HCT116 (cell line): ENCODE results near the gene YARS2. TPM values are rescaled to one million over a fixed set of nuclear protein-coding genes. Genes with fewer than 3 reads are reported as not detected.

Source experiments
- ATAC-seq: fragments of 200-7000 bp; cut with Tn5 transposase; 2 replicates; pipeline ENCODE4 v1.9.1; 2020; ENCODE audit warnings: mild to moderate bottlenecking, moderate library complexity
- BruUV-seq: library from RNA; stranded (reverse); fragments of 400-500 nt; replicated peaks from 2 replicates; lab custom pipeline; 2021; lab: Mats Ljungman, UMichigan
- CTCF ChIA-PET: fragments of 300-600 bp; sonication (Branson Sonifier 250); formaldehyde crosslinking; loops from one replicate; lab custom pipeline; 2021; ENCODE audit warnings: antibody characterized with exemption; lab: Charles Lee
- POLR2A ChIA-PET: fragments of 300-600, 350-600 bp; sonication (Branson Sonifier 250); formaldehyde crosslinking; loops from one replicate; lab custom pipeline; 2021; ENCODE audit warnings: antibody characterized with exemption; lab: Charles Lee
- RAD21 ChIA-PET, 2 experiments: fragments of 300-600 bp; sonication (Branson Sonifier 250); formaldehyde crosslinking; loops; one replicate each; lab custom pipeline; 2023; ENCODE audit warnings: low total read pairs in 2 of 2; ENCODE audit not compliant: uncharacterized antibody in 2 of 2, unreplicated experiment in 2 of 2, low non-redundant PET in 1 of 2; lab: Charles Lee
- DNase-seq: peaks from one replicate; pipeline ENCODE4 v3.0.0-alpha.2; 2010; ENCODE audit warnings: low read depth, low spot score
- H2AFZ ChIP-seq: fragments of 200-600 bp; shearing (Covaris generic), sonication (generic); 2 replicates; pipeline ENCODE4 v1.6.1; 2017; ENCODE audit warnings: low read depth, mixed run types, mixed read lengths, antibody characterized with exemption, low read length; ENCODE audit not compliant: poor library complexity, severe bottlenecking
- H3K27ac ChIP-seq: 2 replicates; pipeline ENCODE4 v1.5.1; 2012; ENCODE audit warnings: low read depth, low read length
- H3K27me3 ChIP-seq: fragments of 200-600 bp; sonication (generic); 2 replicates; pipeline ENCODE4 v1.6.1; 2016; ENCODE audit warnings: mixed run types, low read length, mixed read lengths; ENCODE audit not compliant: insufficient read depth
- H3K36me3 ChIP-seq, 2 experiments: fragments of 200-500 bp in 1 of 2; fragments of 200-600 bp in 1 of 2; sonication (Bioruptor generic) in 1 of 2; sonication (generic) in 1 of 2; 2 replicates each; pipeline versions ENCODE4 v1.5.1 to v1.6.1; 2014 to 2016; ENCODE audit warnings: low read length in 2 of 2, inconsistent platforms in 1 of 2, mixed read lengths in 1 of 2, mixed run types in 1 of 2; ENCODE audit not compliant: insufficient read depth in 2 of 2, control insufficient read depth in 1 of 2
- H3K4me1 ChIP-seq, 2 experiments: fragments of 200-600 bp in 1 of 2; sonication (generic) in 1 of 2; 2 replicates each; pipeline versions ENCODE4 v1.5.1 to v1.6.1; 2012 to 2017; ENCODE audit warnings: low read length in 2 of 2, inconsistent platforms in 1 of 2, mild to moderate bottlenecking in 1 of 2, mixed read lengths in 1 of 2, mixed run types in 1 of 2, moderate library complexity in 1 of 2; ENCODE audit not compliant: insufficient read depth in 2 of 2, control insufficient read depth in 1 of 2
- H3K4me2 ChIP-seq: fragments of 200-600 bp; sonication (generic); 2 replicates; pipeline ENCODE4 v1.6.1; 2017; ENCODE audit warnings: mixed run types, low read length, mixed read lengths
- H3K4me3 ChIP-seq, 2 experiments: fragments of 200-600 bp in 1 of 2; sonication (generic) in 1 of 2; replicated peaks in 1 of 2; 2 replicates each; pipeline ENCODE4 v1.5.1; 2011 to 2016; ENCODE audit warnings: low read length in 2 of 2, control low read depth in 1 of 2, low read depth in 1 of 2, mild to moderate bottlenecking in 1 of 2, mixed read lengths in 1 of 2, mixed run types in 1 of 2
- H3K79me2 ChIP-seq: fragments of 200-600 bp; sonication (generic); 2 replicates; pipeline ENCODE4 v1.6.1; 2017; ENCODE audit warnings: mild to moderate bottlenecking, mixed run types, low read length, moderate library complexity, mixed read lengths; ENCODE audit not compliant: insufficient read depth
- H3K9ac ChIP-seq: fragments of 200-600 bp; sonication (generic); 2 replicates; pipeline ENCODE4 v1.6.1; 2016; ENCODE audit warnings: low read length, mixed read lengths
- H3K9me2 ChIP-seq: fragments of 200-600 bp; sonication (generic), shearing (Covaris generic); 2 replicates; pipeline ENCODE4 v1.6.1; 2017; ENCODE audit warnings: mixed run types, mild to moderate bottlenecking, moderate library complexity; ENCODE audit not compliant: insufficient read depth
- H3K9me3 ChIP-seq, 2 experiments: fragments of 200-500 bp in 1 of 2; fragments of 200-600 bp in 1 of 2; sonication (Bioruptor generic) in 1 of 2; sonication (generic) in 1 of 2; 2 replicates each; pipeline ENCODE4 v1.6.1; 2014 to 2017; ENCODE audit warnings: low read length in 2 of 2, mixed read lengths in 2 of 2, inconsistent platforms in 1 of 2, low read depth in 1 of 2, mild to moderate bottlenecking in 1 of 2, mixed run types in 1 of 2, moderate library complexity in 1 of 2; ENCODE audit not compliant: control insufficient read depth in 1 of 2, insufficient read depth in 1 of 2
- H4K20me1 ChIP-seq: fragments of 200-600 bp; sonication (generic), shearing (Covaris generic); 2 replicates; pipeline ENCODE4 v1.6.1; 2017; ENCODE audit warnings: mixed run types, mild to moderate bottlenecking, moderate library complexity; ENCODE audit not compliant: insufficient read depth
- ATF3 ChIP-seq: IDR thresholded peaks from 2 replicates; pipeline ENCODE4 v1.6.1; 2012
- CBX3 ChIP-seq: IDR thresholded peaks from 2 replicates; pipeline ENCODE4 v1.6.1; 2012; ENCODE audit warnings: low read depth
- CEBPB ChIP-seq: IDR thresholded peaks from 2 replicates; pipeline ENCODE4 v1.6.1; 2012; ENCODE audit warnings: low read depth
- CTCF ChIP-seq, 3 experiments: fragments of 200-600 bp in 1 of 3; sonication (generic) in 1 of 3; IDR thresholded peaks in 2 of 3; conservative IDR thresholded peaks in 1 of 3; 2 replicates each; pipeline ENCODE4 v1.5.1; 2012 to 2017; ENCODE audit warnings: low read depth in 2 of 3, low read length in 2 of 3, antibody characterized with exemption in 1 of 3, borderline replicate concordance in 1 of 3, control low read depth in 1 of 3, mild to moderate bottlenecking in 1 of 3, mixed read lengths in 1 of 3, mixed run types in 1 of 3, moderate library complexity in 1 of 3; ENCODE audit not compliant: insufficient read depth in 1 of 3
- EGR1 ChIP-seq: IDR thresholded peaks from 2 replicates; pipeline ENCODE4 v1.6.1; 2012; ENCODE audit warnings: low read depth
- ELF1 ChIP-seq: IDR thresholded peaks from 2 replicates; pipeline ENCODE4 v1.6.1; 2012; ENCODE audit warnings: low read depth, borderline replicate concordance
- FOSL1 ChIP-seq: IDR thresholded peaks from 2 replicates; pipeline ENCODE4 v1.6.1; 2012; ENCODE audit warnings: low read depth
- MAX ChIP-seq: IDR thresholded peaks from 2 replicates; pipeline ENCODE4 v1.6.1; 2012
- POLR2A ChIP-seq: IDR thresholded peaks from 2 replicates; pipeline ENCODE4 v1.7.0; 2011; ENCODE audit warnings: borderline replicate concordance; ENCODE audit not compliant: insufficient read depth, insufficient read length; ENCODE audit errors: extremely low read depth
- POLR2AphosphoS5 ChIP-seq: IDR thresholded peaks from 2 replicates; pipeline ENCODE4 v1.6.1; 2011; ENCODE audit warnings: mild to moderate bottlenecking, low read depth, low read length, moderate library complexity
- RAD21 ChIP-seq: IDR thresholded peaks from 2 replicates; pipeline ENCODE4 v1.6.1; 2012; ENCODE audit warnings: low read depth, mild to moderate bottlenecking
- REST ChIP-seq: IDR thresholded peaks from 2 replicates; pipeline ENCODE4 v1.6.1; 2012; ENCODE audit warnings: low read depth
- SIN3A ChIP-seq: IDR thresholded peaks from 2 replicates; pipeline ENCODE4 v1.6.1; 2012; ENCODE audit warnings: low read depth
- SP1 ChIP-seq: IDR thresholded peaks from 2 replicates; pipeline ENCODE4 v1.6.1; 2012; ENCODE audit warnings: low read depth
- SRF ChIP-seq: IDR thresholded peaks from 2 replicates; pipeline ENCODE4 v1.6.1; 2012; ENCODE audit warnings: low read depth
- TCF7L2 ChIP-seq: IDR thresholded peaks from 2 replicates; pipeline ENCODE4 v1.7.0; 2011; ENCODE audit warnings: borderline replicate concordance, inconsistent platforms; ENCODE audit not compliant: insufficient read depth, insufficient read length; ENCODE audit errors: extremely low read depth
- YY1 ChIP-seq: IDR thresholded peaks from 2 replicates; pipeline ENCODE4 v1.6.1; 2011; ENCODE audit warnings: low read length, low read depth, moderate library complexity, mild to moderate bottlenecking; ENCODE audit not compliant: insufficient replicate concordance; ENCODE audit errors: extremely low read depth
- ZBTB33 ChIP-seq: IDR thresholded peaks from 2 replicates; pipeline ENCODE4 v1.6.1; 2011; ENCODE audit warnings: mild to moderate bottlenecking, low read length, moderate library complexity; ENCODE audit not compliant: insufficient replicate concordance; ENCODE audit errors: extremely low read depth
- ZFX ChIP-seq: fragments of 450-650 bp; IDR thresholded peaks from 2 replicates; pipeline ENCODE4 v1.6.1; 2017
- ZNF274 ChIP-seq: fragments of 200-500 bp; sonication (Bioruptor generic); IDR thresholded peaks from 2 replicates; pipeline ENCODE4 v1.6.1; 2014; ENCODE audit warnings: mild to moderate bottlenecking, low read depth, low read length, inconsistent platforms
- intact Hi-C: fragments of 100-400 bp; cut with micrococcal nuclease; formaldehyde crosslinking; loops from 2 replicates; pipeline ENCODE4 v1.10.0; 2022
- total RNA-seq: library from RNA; stranded (reverse); gene quantifications from one replicate; pipeline ENCODE4 v1.2.1, GENCODE V29; 2021; ENCODE audit not compliant: unreplicated experiment

YARS2 gene
- total RNA-seq, 1 experiment from 2014 or later: 26.7 TPM

- intact Hi-C loops: no loop called here
- no peak for DNase-seq
- H3K27ac ChIP-seq: no peak overlapping the region
- POLR2A ChIA-PET: no interaction called here
- H3K4me3 ChIP-seq: no peak overlapping the region
- no peak overlapping the region for H2AFZ ChIP-seq
- no peaks in the 10 kb centered on the region for H3K9me3 ChIP-seq
- H3K79me2 ChIP-seq: no peaks in the 10 kb centered on the region
- H3K27me3 ChIP-seq: no peaks in the 10 kb centered on the region
- CTCF ChIA-PET: no interaction called here
- H3K4me1 ChIP-seq: no peaks in the 10 kb centered on the region
- no peaks in the 10 kb centered on the region for H3K9me2 ChIP-seq
- H3K4me2 ChIP-seq: no peak overlapping the region
- RAD21 ChIA-PET: no interaction called here
- no peaks in the 10 kb centered on the region for H3K36me3 ChIP-seq
- H3K9ac ChIP-seq: no peak overlapping the region
- no peak for TF ChIP-seq ELF1
- TF ChIP-seq POLR2AphosphoS5: no peak
- TF ChIP-seq TCF7L2: no peak
- TF ChIP-seq REST: no peak
- TF ChIP-seq CEBPB: no peak
- no peak for TF ChIP-seq ATF3
- no peak for TF ChIP-seq CBX3
- no peak for TF ChIP-seq MAX
- no peak for TF ChIP-seq YY1
- TF ChIP-seq SIN3A: no peak
- no peak for TF ChIP-seq ZNF274
- TF ChIP-seq FOSL1: no peak
- no peak for TF ChIP-seq ZFX
- no peak for TF ChIP-seq EGR1
- no peak for TF ChIP-seq POLR2A
- TF ChIP-seq SP1: no peak
- no peak for TF ChIP-seq ZBTB33
- no peak for TF ChIP-seq RAD21
- TF ChIP-seq CTCF (IDR thresholded peaks at IDR 0.05 in 2 of 3, conservative IDR thresholded peaks at IDR 0.05 in 1 of 3; ENCODE audit: borderline replicate concordance in 1 of 3, insufficient read depth in 1 of 3, low read depth in 2 of 3, low read length in 2 of 3): no peak
- TF ChIP-seq SRF: no peak
- TF ChIP-seq, all 23 proteins: peak for 0
- ATAC-seq: no peak
- no peaks in the 10 kb centered on the region for H4K20me1 ChIP-seq
- BruUV-seq: no TSS peak
Measured at GRCh38 chr12:32773691-32774090, 18.0 kb upstream of the YARS2 start.
